NCI-H1048 (cell line): ENCODE results near the gene FXYD5.
"Not testable (repeated sequence)": the region's sequence is repeated elsewhere in the genome, so short reads cannot be mapped to it uniquely, and the experiment has no call there.

Source experiments
- DNase-seq: peaks from one replicate; lab custom pipeline; 2025; lab: John Stamatoyannopoulos, UW

The FXYD5 gene

GRCh38 chr19:35120492-35120891, 34.0 kb upstream of the FXYD5 start:
- no peak for DNase-seq

GRCh38 chr19:35120898-35121297, 33.6 kb upstream of the FXYD5 start:
- no peak for DNase-seq

DNA sequence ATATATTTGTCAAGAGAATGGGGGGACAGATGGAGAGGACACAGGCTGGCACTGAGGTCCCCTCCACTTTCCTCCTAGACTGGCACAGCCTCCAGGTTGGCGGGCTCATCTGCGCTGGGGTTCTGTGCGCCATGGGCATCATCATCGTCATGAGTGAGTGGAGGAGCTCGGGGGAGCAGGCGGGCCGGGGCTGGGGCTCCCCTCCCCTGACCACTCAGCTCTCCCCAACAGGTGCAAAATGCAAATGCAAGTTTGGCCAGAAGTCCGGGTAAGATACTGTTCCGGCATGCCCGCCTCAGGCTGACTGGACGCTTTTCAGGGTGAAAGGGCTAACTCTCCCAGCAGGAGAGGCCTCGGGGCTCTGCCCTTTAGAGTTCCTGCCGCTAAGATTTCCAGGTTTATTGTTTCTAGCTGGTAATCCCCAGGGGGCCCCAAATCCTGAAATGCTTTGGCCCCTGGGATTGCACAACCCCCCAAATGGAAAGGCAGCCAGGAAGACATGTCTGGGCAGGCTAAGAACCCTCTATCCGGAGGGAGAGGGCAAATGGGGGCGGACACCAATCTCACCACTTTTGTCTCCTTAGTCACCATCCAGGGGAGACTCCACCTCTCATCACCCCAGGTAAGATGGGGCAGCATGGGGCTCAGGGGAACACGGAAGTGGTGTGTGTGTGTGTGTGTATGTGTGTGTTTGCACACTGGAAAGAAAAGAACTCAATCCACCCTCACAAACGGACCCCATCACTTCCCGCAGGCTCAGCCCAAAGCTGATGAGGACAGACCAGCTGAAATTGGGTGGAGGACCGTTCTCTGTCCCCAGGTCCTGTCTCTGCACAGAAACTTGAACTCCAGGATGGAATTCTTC, 31.6 kb upstream of the FXYD5 start:
- DNase-seq, result no peak

DNA sequence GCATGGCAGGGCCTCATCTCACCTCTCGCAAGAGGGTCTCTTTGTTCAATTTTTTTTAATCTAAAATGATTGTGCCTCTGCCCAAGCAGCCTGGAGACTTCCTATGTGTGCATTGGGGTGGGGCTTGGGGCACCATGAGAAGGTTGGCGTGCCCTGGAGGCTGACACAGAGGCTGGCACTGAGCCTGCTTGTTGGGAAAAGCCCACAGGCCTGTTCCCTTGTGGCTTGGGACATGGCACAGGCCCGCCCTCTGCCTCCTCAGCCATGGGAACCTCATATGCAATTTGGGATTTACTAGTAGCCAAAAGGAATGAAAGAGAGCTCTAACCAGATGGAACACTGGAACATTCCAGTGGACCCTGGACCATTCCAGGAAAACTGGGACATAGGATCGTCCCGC, 31.0 kb upstream of the FXYD5 start:
- no peak for DNase-seq

GRCh38 chr19:35124098-35125060, 30.2 kb upstream of the FXYD5 start:
- peak; percentile 75 for DNase-seq

DNA sequence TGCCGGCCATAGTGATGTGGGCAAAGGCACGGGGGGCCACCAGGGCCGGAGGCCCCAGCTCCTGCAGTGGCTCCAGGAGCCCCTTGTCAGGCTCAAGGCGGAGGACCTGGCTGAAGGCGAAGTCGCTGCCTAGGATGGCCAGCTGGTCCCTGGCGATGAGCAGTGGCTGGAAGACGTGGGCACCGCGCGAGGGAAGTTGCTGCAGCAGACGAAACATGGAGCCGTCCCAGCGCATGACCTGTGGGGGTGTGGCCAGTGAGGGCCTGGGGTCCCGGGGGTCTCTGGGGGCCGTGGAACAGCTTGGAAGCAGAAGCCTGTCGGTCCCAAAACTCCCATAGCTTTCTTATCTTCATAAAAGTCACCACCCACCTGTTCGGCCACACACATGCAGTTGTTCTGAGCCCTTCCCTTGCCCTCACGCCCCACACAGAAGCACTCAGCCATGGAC, 29.2 kb upstream of the FXYD5 start:
- no peak for DNase-seq

- DNase-seq, result no peak
Observed at GRCh38 chr19:35125749-35126623, 28.5 kb upstream of the FXYD5 start.

DNA sequence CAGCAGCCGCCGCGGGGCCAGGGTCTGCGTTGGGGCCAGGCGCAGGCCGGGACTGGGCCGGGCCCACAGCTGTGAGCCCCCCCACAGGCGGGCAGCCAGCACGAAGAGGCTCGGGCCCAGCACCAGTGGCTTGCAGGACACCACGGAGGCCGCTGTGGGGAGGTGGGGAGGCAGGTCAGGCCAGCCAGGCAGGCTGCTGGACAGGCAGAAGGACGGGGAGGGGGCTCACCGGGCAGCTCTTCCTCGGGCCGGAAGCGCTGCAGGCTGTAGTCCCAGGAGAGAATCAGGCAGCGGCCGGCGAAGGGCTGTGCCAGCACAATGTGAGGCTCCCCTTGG, 27.9 kb upstream of the FXYD5 start:
- no peak for DNase-seq

GRCh38 chr19:35127871-35128270, 26.7 kb upstream of the FXYD5 start:
- no peak for DNase-seq

DNA sequence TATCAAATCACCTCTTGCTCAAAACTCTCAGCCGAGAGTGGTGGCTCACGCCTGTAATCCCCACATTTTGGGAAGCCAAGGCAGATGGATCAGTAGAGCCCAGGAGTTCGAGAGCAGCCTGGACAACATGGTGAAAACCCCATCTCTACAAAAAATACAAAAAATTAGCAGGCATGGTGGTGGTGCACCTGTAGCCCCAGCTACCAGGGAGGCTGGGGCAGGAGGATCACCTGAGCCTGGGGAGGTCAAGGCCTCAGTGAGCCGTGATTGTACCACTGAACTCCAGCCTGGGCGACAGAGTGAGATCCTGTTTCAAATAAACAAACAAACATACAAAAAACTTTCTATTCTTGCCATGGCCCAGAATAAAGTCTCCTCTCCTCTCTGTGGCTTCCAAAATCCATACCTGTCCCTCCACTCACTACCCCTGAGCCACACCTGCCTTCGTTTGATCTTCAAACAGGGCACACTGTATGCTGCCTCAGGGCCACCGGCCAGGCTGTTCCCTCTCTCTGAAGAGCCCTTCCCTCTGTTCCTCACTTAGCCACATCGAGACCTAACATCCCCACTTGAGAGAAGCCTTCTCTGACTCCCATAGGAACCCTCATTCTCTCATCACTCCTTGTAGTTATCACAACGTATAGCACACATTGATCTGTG, 26.0 kb upstream of the FXYD5 start:
- no peak for DNase-seq

DNA sequence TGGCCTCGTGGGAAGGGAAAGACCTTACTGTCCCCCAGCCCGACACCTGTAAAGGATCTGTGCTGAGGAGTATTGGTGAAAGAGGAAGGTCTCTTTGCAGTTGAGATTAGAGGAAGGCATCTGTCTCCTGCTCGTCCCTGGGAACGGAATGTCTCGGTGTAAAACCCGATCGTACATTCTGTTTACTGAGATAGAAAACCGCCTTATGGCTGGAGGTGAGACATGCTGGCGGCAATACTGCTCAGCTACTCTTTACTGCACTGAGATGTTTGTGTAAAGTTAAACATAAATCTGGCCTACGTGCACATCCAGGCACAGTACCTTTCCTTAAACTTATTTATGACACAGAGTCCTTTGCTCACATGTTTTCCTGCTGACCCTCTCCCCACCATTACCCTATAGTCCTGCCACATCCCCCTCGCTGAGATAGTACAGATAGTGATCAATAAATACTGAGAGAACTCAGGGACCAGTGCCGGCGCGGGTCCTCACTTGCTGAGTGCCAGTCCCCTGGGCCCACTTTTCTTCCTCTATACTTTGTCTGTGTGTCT, 24.7 kb upstream of the FXYD5 start:
- not testable (repeated sequence) for DNase-seq

DNA sequence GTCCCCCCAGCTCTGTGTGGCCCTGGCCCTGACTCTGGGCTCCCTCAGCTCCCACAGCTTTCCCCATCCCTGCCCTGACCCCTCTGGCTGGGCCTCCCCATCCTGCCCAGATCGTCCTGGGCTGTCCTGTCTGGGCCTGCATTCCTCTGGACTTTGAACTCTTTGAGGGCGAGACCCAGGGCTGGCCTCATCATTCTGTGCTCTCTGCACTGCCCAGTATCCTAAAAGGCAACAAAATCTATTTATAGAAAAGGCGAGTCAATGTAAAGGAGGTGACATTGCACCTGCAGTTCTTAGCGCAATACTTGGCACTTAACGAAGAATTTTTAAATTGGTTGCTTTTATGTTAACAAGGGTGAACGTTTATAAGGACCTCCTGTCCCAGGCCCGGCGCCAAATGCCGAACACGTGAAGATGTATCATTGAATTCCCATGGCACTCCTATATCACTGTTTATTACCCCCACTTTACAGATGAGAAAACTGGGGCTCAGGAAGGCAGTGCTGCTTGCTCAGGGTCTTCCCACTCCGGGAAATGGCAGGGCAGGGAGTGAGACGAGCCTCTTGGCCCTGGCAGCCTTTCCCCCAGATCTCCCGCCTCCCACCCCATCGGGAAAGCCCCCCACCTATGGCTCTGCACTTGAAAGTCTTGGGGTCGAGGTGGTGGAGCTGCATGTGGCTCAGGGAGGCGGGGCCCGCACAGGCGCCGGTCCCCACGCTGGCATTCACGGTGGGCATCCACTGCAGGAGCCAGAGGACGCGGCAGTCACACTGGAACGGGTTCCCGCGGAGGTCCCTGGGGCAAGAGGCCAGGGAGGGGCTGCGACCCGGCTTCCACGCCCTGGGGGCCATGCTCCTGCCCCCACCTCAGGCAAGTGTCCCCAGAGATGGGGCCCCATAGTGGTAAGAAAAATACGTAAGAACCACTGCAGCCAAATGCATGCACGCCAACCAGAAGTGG, 23.5 kb upstream of the FXYD5 start:
- DNase-seq, result no peak

DNA sequence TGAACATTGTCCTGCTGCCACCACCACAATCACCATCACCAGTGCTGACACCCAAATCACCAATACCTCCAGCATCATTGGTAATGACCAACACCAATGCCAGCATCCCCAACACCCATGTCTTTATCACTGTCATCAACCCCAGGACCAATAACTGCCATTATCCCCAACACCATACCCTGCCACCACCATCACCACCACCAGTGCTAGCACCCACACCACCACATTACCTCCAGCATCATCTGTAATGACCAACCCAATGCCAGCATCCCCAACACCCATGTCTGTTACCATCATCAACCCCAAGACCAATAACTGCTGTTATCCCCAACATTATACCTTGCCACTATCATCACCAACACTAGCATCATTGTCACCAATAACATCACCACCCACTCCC, 22.3 kb upstream of the FXYD5 start:
- DNase-seq, result no peak

DNA sequence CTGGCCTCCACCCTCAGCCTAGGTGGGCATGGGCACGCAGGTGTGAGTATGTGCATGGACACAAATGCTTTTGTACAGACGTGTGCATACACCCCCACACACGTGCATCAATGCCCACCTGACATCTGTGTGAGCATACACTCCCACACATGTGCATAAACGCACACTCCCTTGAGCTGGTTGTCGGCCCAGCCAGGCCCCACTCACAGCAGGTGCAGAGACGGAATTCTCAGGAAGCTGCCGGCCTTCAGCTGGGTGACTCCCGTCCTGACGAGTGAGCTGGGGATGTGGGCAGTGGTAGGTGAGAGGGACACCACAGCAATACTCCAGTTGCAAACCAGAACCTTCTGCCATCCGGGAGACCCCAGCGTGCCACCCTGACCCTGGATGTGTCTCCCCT, 20.7 kb upstream of the FXYD5 start:
- DNase-seq, result no peak

GRCh38 chr19:35134601-35135242, 19.8 kb upstream of the FXYD5 start, which contains the start of gene LGI4:
Gene LGI4, minus strand, starts transcription at chr19:35135059. Its CDS starts 379 bp downstream, at chr19:35134680.
- no peak for DNase-seq

- DNase-seq, result no peak
Observed at GRCh38 chr19:35135389-35135909, 19.1 kb upstream of the FXYD5 start.

DNA sequence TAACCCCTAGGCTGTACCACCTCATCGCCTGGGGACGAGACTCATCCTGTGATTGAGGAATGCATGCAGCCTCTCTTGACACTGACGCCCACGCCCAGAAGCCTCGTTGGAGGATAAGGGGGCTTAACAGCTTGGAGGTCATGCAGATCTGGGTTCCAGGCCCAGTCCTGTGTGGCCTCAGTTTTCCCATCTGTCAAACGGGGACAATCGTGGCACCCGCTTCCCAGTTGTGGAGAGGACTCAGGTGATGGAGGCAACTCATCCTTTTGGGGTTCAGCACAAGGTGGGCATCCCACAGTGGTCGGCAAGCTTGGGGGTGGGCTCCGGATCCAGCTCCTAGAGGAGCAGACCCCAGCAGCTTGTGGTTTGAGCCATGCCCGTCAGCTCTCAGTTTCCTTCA, 18.3 kb upstream of the FXYD5 start:
- DNase-seq, result no peak

GRCh38 chr19:35136977-35137702, 17.4 kb upstream of the FXYD5 start:
- DNase-seq, result no peak
